A673 (cell line): ENCODE data around the gene SLC45A1. TPM values are rescaled to one million over a fixed set of nuclear protein-coding genes. Genes with fewer than 3 reads are reported as not detected.

Experiments used
- BruUV-seq: library from RNA; stranded (reverse); fragments of 400-500 nt; replicated peaks from 2 replicates; lab custom pipeline; 2021; lab: Mats Ljungman, UMichigan
- CTCF ChIA-PET: fragments of 300-600 bp; sonication (Branson Sonifier 250); formaldehyde crosslinking; loops from one replicate; lab custom pipeline; 2022; ENCODE audit warnings: antibody characterized with exemption; lab: Charles Lee
- POLR2A ChIA-PET: fragments of 300-600 bp; sonication (Branson Sonifier 250); formaldehyde crosslinking; loops from one replicate; lab custom pipeline; 2022; ENCODE audit warnings: antibody characterized with exemption; ENCODE audit not compliant: low non-redundant PET; lab: Charles Lee
- DNase-seq: peaks from one replicate; pipeline ENCODE4 v3.0.0-alpha.2; 2015; ENCODE audit warnings: low spot score
- H3K27ac ChIP-seq: fragments of 200-600 bp; sonication (generic); 2 replicates; pipeline ENCODE4 v1.5.1; 2016; ENCODE audit warnings: mixed run types, low read depth, mild to moderate bottlenecking, mixed read lengths, antibody characterized with exemption, low read length; ENCODE audit not compliant: poor library complexity, severe bottlenecking
- H3K27me3 ChIP-seq: fragments of 200-600 bp; sonication (generic); replicated peaks from 2 replicates; pipeline ENCODE4 v1.6.1; 2017; ENCODE audit warnings: mixed run types, low read depth, mild to moderate bottlenecking, mixed read lengths, antibody characterized with exemption, low read length; ENCODE audit not compliant: insufficient read depth, poor library complexity
- H3K36me3 ChIP-seq: fragments of 200-600 bp; sonication (generic); 2 replicates; pipeline ENCODE4 v1.6.1; 2016; ENCODE audit warnings: mixed run types, mild to moderate bottlenecking, mixed read lengths, antibody characterized with exemption, low read length; ENCODE audit not compliant: insufficient read depth, poor library complexity, severe bottlenecking
- H3K4me1 ChIP-seq: fragments of 200-600 bp; sonication (generic); 2 replicates; pipeline ENCODE4 v1.6.1; 2017; ENCODE audit warnings: mixed run types, mild to moderate bottlenecking, mixed read lengths, antibody characterized with exemption, low read length; ENCODE audit not compliant: insufficient read depth, poor library complexity, severe bottlenecking
- H3K4me3 ChIP-seq: fragments of 200-600 bp; sonication (generic); 2 replicates; pipeline ENCODE4 v1.5.1; 2016; ENCODE audit warnings: low read depth, mixed run types, mild to moderate bottlenecking, mixed read lengths, low read length; ENCODE audit not compliant: poor library complexity, severe bottlenecking
- H3K9me3 ChIP-seq: fragments of 200-600 bp; sonication (generic); 2 replicates; pipeline ENCODE4 v1.6.1; 2016; ENCODE audit warnings: mixed run types, low read depth, mild to moderate bottlenecking, mixed read lengths, antibody characterized with exemption, low read length; ENCODE audit not compliant: poor library complexity, severe bottlenecking
- EZH2 ChIP-seq: fragments of 200-600 bp; sonication (generic); IDR thresholded peaks from 2 replicates; pipeline ENCODE4 v1.6.1; 2017; ENCODE audit warnings: borderline replicate concordance, low read depth, mild to moderate bottlenecking, mixed read lengths, antibody characterized with exemption, low read length; ENCODE audit not compliant: poor library complexity, severe bottlenecking
- intact Hi-C: fragments of 100-400 bp; cut with micrococcal nuclease; formaldehyde crosslinking; loops from one replicate; pipeline ENCODE4 v1.10.0; 2022; ENCODE audit not compliant: unreplicated experiment
- total RNA-seq: library from RNA; stranded (reverse); gene quantifications from 2 replicates; pipeline ENCODE4 v1.2.3, GENCODE V29; 2021
- TF ChIP-seq, protein P1 (sequence below): fragments of 300-800, 200-600 bp; sonication (generic); conservative IDR thresholded peaks from 2 replicates; pipeline ENCODE4 v1.5.1; 2017; ENCODE audit warnings: low read depth, mild to moderate bottlenecking, antibody characterized with exemption, low read length, moderate library complexity, mixed read lengths

The SLC45A1 gene
- total RNA-seq, 1 experiment from 2014 or later: 0.82 TPM

DNA sequence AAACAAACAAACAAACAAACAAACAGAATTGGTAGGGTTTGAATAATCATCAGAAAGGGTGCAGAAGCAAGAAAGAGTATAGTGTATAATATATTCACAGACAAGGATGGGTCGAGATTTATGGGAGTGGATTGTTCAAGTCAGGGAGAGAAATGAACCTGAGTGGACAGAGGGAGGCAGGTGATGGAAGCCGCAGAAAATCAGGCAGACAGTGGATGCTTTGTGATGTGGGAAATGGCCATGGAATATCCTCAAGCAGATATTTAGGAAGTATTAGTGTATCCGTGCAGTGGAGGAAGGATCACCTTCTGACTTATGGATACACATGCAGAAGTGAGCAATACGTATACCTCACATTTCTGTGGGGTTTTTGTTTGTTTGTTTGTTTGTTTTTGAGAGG, 14.0 kb upstream of the SLC45A1 start:
- H3K4me1 ChIP-seq: peaks cover 5% of the 10 kb centered on the region
- DNase-seq: no peak
- H3K27me3 ChIP-seq: no peaks in the 10 kb centered on the region
- no peaks in the 10 kb centered on the region for H3K36me3 ChIP-seq
- POLR2A ChIA-PET: no interaction called here
- TF ChIP-seq, protein P1, sequence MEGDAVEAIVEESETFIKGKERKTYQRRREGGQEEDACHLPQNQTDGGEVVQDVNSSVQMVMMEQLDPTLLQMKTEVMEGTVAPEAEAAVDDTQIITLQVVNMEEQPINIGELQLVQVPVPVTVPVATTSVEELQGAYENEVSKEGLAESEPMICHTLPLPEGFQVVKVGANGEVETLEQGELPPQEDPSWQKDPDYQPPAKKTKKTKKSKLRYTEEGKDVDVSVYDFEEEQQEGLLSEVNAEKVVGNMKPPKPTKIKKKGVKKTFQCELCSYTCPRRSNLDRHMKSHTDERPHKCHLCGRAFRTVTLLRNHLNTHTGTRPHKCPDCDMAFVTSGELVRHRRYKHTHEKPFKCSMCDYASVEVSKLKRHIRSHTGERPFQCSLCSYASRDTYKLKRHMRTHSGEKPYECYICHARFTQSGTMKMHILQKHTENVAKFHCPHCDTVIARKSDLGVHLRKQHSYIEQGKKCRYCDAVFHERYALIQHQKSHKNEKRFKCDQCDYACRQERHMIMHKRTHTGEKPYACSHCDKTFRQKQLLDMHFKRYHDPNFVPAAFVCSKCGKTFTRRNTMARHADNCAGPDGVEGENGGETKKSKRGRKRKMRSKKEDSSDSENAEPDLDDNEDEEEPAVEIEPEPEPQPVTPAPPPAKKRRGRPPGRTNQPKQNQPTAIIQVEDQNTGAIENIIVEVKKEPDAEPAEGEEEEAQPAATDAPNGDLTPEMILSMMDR: no peak
- no peak for TF ChIP-seq EZH2
- intact Hi-C loops: no loop called here
- no peaks in the 10 kb centered on the region for H3K9me3 ChIP-seq
- H3K4me3 ChIP-seq: no peak overlapping the region
- no TSS peak for BruUV-seq
- CTCF ChIA-PET: no interaction called here
- no peak overlapping the region for H3K27ac ChIP-seq

DNA sequence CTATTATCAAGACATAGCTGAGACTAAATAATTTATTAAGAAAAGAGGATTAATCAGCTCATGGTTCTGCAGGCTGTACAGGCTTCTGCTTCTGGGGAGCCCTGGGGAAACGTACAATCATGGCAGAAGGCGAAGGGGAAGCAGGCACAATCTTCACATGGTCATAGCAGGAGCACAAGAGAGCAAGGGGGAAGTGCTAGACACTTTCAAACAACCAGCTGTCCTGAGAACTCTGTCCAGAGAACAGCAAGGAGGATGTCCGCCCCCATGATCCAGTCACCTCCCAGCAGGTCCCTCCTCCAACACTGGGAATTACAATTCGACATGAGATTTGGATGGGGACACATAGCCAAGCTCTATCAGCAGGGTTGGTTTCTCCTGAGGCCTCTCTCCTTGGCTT, 10.3 kb upstream of the SLC45A1 start:
- H3K9me3 ChIP-seq: no peaks in the 10 kb centered on the region
- DNase-seq: no peak
- H3K4me3 ChIP-seq: no peak overlapping the region
- no peaks in the 10 kb centered on the region for H3K4me1 ChIP-seq
- no peak overlapping the region for H3K27ac ChIP-seq
- TF ChIP-seq, protein P1: no peak
- no peak for TF ChIP-seq EZH2
- H3K27me3 ChIP-seq: no peaks in the 10 kb centered on the region
- no TSS peak for BruUV-seq
- intact Hi-C loops: no loop called here
- ChIA-PET CTCF (interaction anchor here (0.6 to 1.7 kb wide), 2 partner anchors 44 to 293 kb away, joined by 3 read pairs; no protein-coding TSS in a partner anchor), POLR2A (no interaction called here)
- H3K36me3 ChIP-seq: no peaks in the 10 kb centered on the region

DNA sequence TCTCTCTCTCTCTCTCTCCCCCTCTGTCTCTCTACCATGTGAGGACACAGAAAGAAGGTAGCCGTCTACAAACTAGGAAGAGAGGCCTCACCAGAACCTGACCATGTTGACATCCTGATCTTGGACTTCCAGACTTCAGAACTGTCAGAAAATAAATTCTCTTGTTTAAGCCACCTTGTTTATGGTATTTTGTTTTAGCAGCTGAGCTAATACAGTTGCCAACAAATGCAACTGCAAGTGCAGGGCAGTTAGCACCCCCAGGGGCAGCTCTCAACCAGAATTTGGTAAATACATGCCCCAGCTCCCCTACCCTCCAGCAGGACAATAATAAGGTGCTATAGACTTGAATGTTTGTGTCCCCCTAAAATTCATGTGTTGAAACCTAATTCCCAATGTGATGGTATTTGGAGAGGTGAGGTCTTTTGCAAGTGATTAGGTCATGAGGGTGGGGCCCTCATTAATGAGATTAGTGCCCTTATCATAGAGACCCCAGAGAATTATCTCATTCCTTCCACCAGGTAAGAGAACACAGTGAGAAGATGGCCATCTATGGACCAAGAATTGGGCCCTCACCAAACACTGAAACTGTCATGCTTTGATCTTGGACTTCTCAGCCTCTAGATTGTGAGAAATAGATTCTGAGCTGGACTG, 6.7 kb upstream of the SLC45A1 start:
- BruUV-seq: no TSS peak
- TF ChIP-seq, protein P1: no peak
- TF ChIP-seq EZH2: no peak
- Histone ChIP-seq H3K27me3 (no peaks in the 10 kb centered on the region), H3K27ac (no peak overlapping the region), H3K4me1 (no peaks in the 10 kb centered on the region), H3K4me3 (no peak overlapping the region), H3K36me3 (no peaks in the 10 kb centered on the region), H3K9me3 (no peaks in the 10 kb centered on the region)
- no peak for DNase-seq
- ChIA-PET CTCF (interaction anchor here (0.6 kb wide), 1 partner anchor 32 kb away, joined by 6 read pairs; no protein-coding TSS in a partner anchor), POLR2A (no interaction called here)
- intact Hi-C loops: no loop called here
